Hematopoietic multipotent progenitor cell (in vitro differentiated cells): ENCODE results near the gene POU6F2. TPM values are rescaled to one million over a fixed set of nuclear protein-coding genes. Genes with fewer than 3 reads are reported as not detected.

Source experiments
- DNase-seq, 3 donors: peaks; one replicate each; pipeline ENCODE4 v3.0.0-alpha.2; 2011 to 2015; ENCODE audit warnings: low read depth in 2 of 3, low spot score in 2 of 3
- total RNA-seq: library from RNA; depleted of rRNA; stranded (reverse); fragments of >200 nt; gene quantifications from one replicate; pipeline ENCODE4 v1.2.3, GENCODE V29; 2012

Gene POU6F2
- total RNA-seq, 1 donor = not detected

- DNase-seq = no peak
These were observed 444.0 kb downstream of the POU6F2 start for GRCh38 chr7:39421661-39422060.

- DNase-seq = no peak
These were observed 450.5 kb downstream of the POU6F2 start for GRCh38 chr7:39428221-39428620.

GRCh38 chr7:39429421-39429820 lies 451.7 kb downstream of the POU6F2 start:
- DNase-seq = no peak

GRCh38 chr7:39430441-39430840 lies 452.7 kb downstream of the POU6F2 start:
- DNase-seq = no peak

GRCh38 chr7:39430909-39431641 lies 453.4 kb downstream of the POU6F2 start:
- DNase-seq = no peak

GRCh38 chr7:39432368-39432767 lies 454.7 kb downstream of the POU6F2 start:
- no peak for DNase-seq

- DNase-seq = no peak
These were observed 455.2 kb downstream of the POU6F2 start for GRCh38 chr7:39432807-39433416.

- peak in 1 of 3 donors; percentile 50 for DNase-seq
These were observed 455.8 kb downstream of the POU6F2 start for GRCh38 chr7:39433550-39433949.

- no peak for DNase-seq
These were observed 456.3 kb downstream of the POU6F2 start for GRCh38 chr7:39434012-39434411.

- DNase-seq = no peak
These were observed 468.8 kb downstream of the POU6F2 start for GRCh38 chr7:39446546-39446945.

GRCh38 chr7:39451901-39452300 lies 474.2 kb downstream of the POU6F2 start:
- DNase-seq = no peak

GRCh38 chr7:39453743-39454355 lies 476.1 kb downstream of the POU6F2 start:
- DNase-seq = peak; percentile 3 to 83 (median 71)

- no peak for DNase-seq
These were observed 480.5 kb downstream of the POU6F2 start for GRCh38 chr7:39458061-39458745.

- no peak for DNase-seq
These were observed 481.9 kb downstream of the POU6F2 start for GRCh38 chr7:39459636-39460035.

GRCh38 chr7:39460486-39460885 lies 482.8 kb downstream of the POU6F2 start:
- DNase-seq = no peak

GRCh38 chr7:39461263-39461820 lies 483.6 kb downstream of the POU6F2 start:
- no peak for DNase-seq

- DNase-seq = no peak
These were observed 485.5 kb downstream of the POU6F2 start for GRCh38 chr7:39463252-39463651.

- DNase-seq = no peak
These were observed 486.8 kb downstream of the POU6F2 start for GRCh38 chr7:39464350-39465054.

- peak in 2 of 3 donors; percentile 72 to 89 for DNase-seq
These were observed 487.6 kb downstream of the POU6F2 start for GRCh38 chr7:39465055-39465929.
